GM10248 (cell line): ENCODE data around the gene WAPL.

Source experiments
- CTCF ChIA-PET: fragments of 300-600 bp; sonication (Branson Sonifier 250); formaldehyde crosslinking; extraction: SDS; loops from one replicate; lab custom pipeline; 2021; ENCODE audit warnings: antibody characterized with exemption; lab: Yijun Ruan, JAX
- POLR2A ChIA-PET: fragments of 350-650 bp; sonication (Branson Sonifier 250); formaldehyde crosslinking; extraction: SDS; loops from one replicate; lab custom pipeline; 2020; ENCODE audit warnings: antibody characterized with exemption; lab: Yijun Ruan, JAX
- DNase-seq: peaks from one replicate; pipeline ENCODE4 v3.0.0; 2012; ENCODE audit errors: extremely low spot score
- TF ChIP-seq, protein P1 (sequence below): IDR thresholded peaks from 2 replicates; pipeline ENCODE4 v1.5.1; 2012; ENCODE audit warnings: mild to moderate bottlenecking, low read depth; ENCODE audit errors: extremely low read depth, missing control alignments, control extremely low read depth

WAPL gene

DNA sequence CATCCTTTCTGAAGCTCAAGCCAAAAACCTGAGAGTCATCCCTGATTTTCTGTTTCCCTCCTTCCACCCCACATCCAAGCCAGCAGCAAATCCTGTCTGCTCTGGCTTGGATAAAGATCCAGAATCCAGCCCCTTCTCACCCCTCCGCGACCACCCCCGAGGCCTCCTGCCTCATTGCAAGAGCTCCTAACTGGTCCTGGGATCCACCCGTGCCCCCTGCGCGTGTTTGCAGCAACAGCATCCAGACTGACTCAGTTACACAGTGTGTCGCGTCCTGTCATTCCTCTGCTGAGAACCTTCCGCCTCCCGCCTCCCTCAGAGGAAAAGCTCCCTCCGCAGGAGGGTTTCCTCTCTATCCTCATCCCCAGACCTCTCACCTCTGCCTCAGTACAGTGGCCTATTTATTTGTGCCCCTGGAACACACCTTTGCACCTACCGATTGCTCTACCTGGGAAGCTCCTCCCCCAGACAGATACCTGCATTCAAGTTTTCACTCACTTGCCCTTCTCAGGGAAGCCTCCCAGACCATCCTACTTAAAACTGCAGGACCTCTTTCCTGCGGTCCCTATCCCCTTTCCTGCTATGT, 133.4 kb downstream of the WAPL start:
- TF ChIP-seq, protein P1, sequence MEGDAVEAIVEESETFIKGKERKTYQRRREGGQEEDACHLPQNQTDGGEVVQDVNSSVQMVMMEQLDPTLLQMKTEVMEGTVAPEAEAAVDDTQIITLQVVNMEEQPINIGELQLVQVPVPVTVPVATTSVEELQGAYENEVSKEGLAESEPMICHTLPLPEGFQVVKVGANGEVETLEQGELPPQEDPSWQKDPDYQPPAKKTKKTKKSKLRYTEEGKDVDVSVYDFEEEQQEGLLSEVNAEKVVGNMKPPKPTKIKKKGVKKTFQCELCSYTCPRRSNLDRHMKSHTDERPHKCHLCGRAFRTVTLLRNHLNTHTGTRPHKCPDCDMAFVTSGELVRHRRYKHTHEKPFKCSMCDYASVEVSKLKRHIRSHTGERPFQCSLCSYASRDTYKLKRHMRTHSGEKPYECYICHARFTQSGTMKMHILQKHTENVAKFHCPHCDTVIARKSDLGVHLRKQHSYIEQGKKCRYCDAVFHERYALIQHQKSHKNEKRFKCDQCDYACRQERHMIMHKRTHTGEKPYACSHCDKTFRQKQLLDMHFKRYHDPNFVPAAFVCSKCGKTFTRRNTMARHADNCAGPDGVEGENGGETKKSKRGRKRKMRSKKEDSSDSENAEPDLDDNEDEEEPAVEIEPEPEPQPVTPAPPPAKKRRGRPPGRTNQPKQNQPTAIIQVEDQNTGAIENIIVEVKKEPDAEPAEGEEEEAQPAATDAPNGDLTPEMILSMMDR, result no peak
- no peak for DNase-seq
- ChIA-PET CTCF (interaction anchor here (1.2 to 8.1 kb wide), 7 partner anchors 9 to 1848 kb away, joined by 3 to 81 read pairs (median 5); no protein-coding TSS in a partner anchor), POLR2A (no interaction called here)

DNA sequence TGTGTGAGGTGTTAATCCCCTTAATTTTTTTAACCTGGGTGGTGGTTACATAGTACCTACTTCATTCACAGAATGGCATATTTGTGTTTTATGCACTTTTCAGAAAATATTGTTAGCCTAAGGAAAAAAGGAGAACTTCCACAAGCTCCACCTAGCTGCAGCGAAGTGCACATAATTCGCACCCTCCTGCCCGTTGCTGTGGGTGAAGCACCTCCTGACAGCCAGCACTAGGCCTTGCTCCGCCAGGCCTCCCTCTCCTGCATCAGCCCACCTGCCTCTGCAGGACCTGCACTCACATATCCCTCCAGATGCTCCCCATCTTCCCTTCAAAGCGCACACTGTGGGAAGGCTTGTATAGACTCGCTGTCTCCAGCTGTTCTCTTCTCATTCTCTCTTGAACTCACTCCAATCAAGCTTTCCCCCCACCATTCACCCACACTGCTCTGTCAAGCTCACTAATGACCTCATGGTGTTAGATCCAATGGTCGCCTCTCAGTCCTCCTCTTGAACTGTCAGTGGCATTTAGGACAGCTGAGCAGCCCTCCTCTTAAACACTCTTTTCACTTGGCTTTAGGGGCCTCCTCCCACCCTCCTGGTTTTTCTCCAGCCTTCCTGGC, 134.3 kb downstream of the WAPL start:
- no peak for DNase-seq
- TF ChIP-seq, protein P1, result no peak
- ChIA-PET CTCF (interaction anchor here (1.1 to 8.1 kb wide), 5 partner anchors 8 to 1847 kb away, joined by 3 to 81 read pairs (median 3); no protein-coding TSS in a partner anchor), POLR2A (no interaction called here)

DNA sequence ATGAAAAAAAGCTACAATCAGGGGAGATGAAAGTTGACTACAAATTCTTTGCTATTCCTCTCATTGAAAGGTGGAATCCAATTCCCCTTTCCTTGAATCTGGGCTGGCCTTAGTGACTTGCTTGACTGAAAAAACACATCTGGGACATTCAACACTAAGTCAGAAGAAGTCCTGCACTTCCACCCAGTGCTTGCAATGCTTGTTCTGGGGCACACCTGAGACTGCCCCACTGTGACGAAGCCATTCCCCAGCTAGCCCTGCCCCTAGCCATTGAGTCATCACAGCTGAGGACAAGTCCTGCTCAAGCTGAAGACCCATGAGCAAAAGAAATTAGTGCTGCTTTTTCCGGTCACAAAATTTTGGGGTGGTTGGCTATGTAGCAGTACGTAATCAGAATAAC, 135.8 kb downstream of the WAPL start:
- ChIA-PET CTCF (interaction anchor here (1.0 to 8.1 kb wide), 2 partner anchors 9 to 15 kb away, joined by 3 to 81 read pairs; no protein-coding TSS in a partner anchor), POLR2A (no interaction called here)
- TF ChIP-seq, protein P1, result no peak
- no peak for DNase-seq
